UCSD-AML1 (cell line): ENCODE measurements around the gene PALD1.
"Not testable (repeated sequence)": the region's sequence is repeated elsewhere in the genome, so short reads cannot be mapped to it uniquely, and the experiment has no call there.

ENCODE experiments used
- DNase-seq: peaks from one replicate; lab custom pipeline; 2025; ENCODE audit not compliant: unreplicated experiment; lab: John Stamatoyannopoulos, UW

PALD1 gene

DNA sequence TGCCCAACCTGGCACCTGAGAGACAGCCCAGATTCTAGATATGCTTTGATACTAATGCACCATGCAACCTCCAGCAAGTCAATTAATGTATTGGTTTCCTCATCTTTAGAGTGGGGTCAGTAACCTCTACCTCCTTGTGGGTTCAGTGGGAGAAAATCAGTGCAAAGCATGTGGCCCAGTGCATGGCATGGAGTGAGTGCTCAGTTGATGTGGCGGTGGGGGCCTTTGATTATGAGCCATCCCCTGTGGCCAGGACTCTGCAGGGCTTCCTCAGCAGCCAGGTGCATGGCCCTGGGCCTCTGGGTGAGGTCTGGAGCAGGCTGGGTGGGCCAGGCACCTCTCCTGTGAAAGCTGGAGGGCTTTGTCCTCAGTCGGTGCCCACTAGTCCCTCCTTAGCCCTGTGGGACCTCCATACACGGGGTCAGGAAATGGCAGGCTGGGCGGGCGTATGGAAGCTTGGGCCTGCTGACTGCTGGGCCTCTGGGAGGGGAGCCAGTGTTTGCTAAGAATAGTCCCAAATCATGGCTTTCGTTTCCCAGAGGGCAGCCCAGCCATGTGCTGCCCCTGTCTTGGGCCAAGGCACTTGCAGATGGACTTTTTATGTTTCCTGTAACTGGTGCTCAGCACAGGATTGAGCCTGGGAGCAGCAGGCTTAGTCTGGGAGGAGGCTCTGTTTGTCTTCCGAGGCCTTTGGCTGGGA, 3.4 kb downstream of the PALD1 start:
- DNase-seq, result no peak

DNA sequence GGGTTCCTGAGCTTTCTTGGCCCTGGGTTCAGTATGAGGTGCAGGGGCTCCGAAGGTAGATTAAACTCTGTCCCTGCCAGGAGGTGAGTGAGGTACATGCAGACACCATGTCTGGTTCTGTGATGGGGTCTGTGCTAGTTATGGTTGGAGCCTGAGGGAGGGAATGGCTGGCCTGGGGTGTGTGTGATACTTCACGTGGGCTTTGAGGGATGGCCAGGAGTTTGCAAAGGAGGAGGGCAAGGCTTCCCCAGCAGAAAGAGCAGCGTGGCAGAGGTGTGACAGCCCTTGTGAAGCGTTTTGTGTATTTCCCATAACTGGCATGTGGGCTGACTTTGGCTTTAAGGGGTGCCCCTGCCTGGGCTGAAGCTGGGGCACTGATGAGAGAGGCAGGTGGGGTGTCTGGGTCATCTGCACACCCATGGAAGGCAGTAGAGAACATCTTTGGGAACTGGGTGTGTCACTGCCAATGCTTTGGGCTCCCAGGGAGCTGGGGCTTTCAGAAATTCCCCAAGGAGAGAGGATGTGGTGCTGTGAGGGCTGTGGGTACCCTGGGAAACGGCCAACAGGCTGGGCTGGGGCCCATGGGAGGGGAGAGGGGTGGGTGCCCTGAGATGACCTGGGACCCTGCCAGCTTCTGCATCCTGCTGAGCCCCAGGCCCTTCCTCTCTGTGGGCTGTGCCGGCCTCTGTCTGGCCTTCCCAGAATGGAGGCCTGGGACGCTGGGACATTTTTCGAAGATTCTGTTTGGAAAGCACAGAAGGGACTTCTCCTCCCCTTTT, 4.6 kb downstream of the PALD1 start:
- DNase-seq, result no peak

- not testable (repeated sequence) for DNase-seq
Measured at GRCh38 chr10:70483872-70484271, 5.3 kb downstream of the PALD1 start.

- DNase-seq, result no peak
Measured at GRCh38 chr10:70487824-70488223, 9.3 kb downstream of the PALD1 start.

- DNase-seq, result no peak
Measured at GRCh38 chr10:70490142-70490541, 11.6 kb downstream of the PALD1 start.

GRCh38 chr10:70491614-70492013, 13.0 kb downstream of the PALD1 start:
- DNase-seq, result no peak

DNA sequence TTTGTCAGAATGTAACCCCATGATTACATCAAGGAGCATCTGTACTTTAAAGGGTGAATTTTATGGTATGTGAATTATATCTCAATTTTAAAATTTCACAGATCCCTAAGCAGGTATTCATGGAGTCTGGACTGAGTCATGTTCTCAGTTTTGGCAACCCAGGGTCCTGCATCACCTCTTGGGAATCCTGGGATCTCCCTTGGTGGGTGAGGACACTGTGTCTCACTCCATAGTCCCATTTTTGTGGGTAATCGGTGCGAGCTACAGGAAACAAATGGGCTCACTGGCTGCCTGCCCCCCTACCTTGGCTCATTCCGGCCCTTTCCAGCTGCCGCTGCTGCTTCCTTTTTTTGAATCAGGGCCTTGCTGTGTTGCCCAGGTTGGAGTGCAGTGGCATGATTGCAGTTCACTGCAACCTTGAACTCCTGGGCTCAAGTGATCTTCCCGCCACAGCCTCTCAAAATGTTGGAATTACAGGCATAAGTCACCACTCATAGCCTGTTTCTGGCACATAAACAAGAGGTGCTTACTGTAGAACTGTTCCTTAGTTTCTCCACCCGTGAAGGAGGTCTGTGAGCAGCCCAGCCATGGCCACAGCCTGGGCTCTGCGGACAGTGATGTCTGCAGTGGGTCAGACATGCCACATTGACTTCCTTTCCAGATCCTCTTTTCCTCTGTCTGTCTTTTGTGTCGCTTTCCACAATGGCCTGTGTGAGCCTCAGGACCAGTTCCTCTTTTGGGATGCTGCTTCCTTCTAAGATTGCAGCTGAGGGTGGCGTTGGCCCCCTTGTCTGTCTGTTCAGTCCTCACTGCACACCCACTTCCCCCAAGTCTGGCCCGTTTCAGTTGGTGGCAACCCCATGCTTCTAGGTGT, 14.5 kb downstream of the PALD1 start:
- peak; percentile 59 for DNase-seq

- DNase-seq, result peak; percentile 63
Measured at GRCh38 chr10:70493660-70494234, 15.2 kb downstream of the PALD1 start.

GRCh38 chr10:70494536-70494935, 16.0 kb downstream of the PALD1 start:
- DNase-seq, result peak; percentile 43

DNA sequence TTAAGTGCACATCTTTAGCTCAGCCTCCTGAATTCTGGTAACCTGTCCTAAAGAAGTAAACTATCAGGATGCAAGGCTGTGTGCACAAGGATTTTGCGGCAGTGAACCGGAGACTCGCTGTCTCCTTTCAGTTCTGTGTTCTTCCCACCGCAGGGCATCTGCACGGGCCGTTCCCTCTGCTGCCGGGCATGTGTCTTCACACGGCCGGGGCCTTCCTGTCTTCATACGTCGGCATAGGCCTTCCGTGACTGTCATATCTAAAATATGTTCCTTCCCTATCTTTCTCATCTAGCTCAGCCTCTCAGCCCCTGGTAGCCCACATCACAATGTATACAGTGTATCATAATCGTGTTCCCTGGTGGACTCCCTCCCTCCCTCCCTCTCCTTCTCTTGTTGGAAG, 16.4 kb downstream of the PALD1 start:
- peak; percentile 40 for DNase-seq

DNA sequence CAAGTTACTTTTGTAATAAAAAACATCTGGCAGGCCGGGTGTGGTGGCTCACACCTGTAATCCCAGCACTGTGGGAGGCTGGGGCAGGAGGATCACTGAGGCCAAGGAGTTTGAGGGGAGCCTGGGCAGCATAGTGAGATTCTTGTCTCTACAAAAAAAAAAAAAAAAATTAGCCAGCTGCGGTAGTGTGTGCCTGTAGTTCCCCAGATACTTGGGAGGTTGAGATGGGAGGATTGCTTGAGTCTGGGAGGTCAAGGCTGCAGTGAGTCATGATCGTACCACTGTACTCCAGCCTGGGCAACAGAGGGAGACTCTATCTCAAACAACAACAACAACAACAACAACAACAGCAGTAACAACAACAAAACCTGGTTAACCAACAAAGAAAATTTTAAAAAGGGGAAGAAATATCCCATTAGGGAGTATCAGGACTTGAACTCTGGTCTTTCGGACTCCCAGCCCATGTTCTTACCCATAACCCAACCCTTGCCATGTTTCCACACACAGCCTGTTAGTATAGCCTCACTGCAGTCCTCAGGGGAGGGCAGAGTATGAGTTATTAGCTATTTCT, 17.2 kb downstream of the PALD1 start:
- no peak for DNase-seq

DNA sequence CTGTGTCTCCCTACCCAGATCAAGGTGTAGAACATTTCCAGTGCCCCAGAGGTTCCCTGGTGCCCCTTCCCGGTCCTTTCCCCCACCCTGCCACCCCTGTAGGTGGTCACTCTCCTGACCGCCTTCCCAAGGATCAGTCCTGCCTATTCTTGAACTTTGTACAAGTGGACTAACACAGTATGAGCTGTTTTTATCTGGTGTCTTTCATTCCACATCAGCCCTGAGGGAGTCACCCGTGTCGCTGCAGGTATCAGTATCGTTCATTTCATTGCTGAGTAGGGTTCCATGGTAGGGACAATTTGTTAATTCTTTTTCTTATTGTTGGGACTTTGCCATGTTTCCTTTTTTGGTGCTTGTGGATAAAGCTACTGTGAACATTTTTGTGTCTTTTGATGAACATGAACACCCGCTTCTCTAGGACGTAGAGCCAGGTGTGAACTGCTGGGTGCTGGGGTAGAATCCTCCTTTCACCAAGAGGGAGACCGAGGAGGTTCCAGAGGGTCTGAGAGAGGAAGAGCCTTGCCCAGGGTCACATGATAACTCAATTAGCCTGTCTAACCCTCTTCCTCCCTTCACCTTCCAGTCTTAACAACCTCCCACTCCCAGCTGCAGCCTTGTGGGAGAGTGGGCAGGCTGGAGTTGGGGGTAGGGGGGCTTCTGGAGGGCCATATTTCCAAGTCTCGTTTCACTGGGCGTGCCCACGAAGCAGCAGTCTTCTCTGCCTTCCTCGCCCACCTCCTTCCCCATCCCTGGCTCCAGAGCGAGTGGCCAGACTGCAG, 18.0 kb downstream of the PALD1 start:
- DNase-seq, result no peak

GRCh38 chr10:70497120-70497545, 18.6 kb downstream of the PALD1 start:
- no peak for DNase-seq

DNA sequence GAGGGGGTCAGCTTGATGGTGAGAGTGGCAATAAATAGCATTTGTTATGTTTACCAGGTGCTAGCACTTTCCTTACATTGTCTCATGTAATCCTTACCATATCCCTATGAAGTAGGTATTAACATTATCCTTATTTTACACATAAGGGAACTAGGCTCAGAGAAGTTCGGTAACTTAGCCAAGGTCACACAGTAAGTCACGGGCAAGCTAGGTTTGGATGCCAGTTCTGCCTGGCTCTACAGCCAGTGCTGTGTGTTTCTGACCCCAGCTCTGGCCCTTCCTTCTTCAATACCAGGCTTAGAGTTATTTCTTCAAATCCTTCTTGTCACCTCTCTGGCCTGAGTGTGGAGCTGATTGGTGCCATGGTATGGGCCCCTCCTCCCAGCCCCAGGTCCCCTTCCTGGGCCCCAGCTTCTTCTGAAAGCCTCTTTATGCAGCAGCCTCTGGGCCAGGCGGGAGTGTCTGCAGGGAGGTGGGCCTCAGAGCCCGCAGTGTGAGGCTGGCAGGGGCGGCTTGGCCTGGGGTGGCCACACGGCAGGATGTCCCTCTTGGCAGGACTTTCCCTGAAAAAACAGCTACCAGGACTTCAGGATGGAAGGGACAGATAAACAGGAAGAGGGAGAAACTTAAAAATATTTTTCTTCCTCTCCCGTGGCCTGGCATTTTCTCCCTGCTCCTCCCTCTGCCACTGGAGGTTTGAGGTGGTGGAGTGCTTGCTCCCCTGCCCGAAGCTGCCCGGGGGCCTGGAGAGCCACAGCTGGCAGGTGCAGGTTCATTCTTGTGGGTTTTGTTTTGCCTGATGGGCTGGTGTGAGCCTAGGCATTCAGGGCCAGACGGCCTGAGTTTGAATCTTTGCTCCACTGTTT, 20.6 kb downstream of the PALD1 start:
- DNase-seq, result no peak

GRCh38 chr10:70499836-70500167, 21.2 kb downstream of the PALD1 start:
- no peak for DNase-seq

- DNase-seq, result no peak
Measured at GRCh38 chr10:70500368-70500767, 21.8 kb downstream of the PALD1 start.

DNA sequence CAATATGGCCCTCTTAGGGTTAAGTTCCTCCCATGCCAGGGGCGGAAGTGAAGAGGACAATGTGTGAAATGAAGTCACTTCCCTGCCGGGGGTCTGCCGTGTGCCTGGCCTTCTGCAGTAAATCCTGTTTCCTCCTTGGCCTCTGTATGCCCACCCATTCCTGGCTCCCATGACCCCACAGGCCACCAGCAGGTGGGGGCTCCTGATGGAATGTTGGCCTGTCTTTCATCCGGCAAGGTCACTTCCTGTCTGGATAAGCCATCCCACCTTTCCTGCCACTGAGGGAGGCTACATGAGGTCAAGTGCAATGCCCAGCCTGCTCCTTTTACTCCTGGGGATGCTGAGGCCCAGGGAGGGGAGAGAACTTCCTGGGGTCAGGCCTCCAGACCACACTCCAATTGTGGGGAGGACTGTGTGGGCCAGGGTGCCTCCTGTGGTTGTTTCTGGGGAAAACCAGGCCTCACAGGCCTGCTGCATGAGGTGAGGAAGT, 22.3 kb downstream of the PALD1 start:
- peak; percentile 72 for DNase-seq

GRCh38 chr10:70502406-70502805, 23.8 kb downstream of the PALD1 start:
- no peak for DNase-seq

DNA sequence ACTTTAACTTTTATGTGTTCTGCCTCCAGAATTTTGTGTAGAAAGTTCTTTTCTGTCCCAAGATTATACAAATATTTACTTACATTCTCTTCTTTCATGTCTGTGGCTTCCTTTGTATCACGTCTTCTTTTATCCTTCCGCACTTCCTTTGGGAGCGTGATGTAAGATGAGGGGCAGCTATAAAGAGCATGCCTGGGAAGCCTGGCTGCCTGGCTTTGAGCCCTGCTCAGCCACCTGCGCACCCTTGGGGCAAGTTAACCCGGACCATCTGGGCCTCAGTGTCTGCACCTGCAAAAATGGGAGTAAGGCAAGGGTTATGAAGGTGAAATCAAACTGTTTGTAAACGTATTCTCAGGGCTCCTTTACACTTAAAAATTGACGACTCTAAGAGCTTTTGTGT, 25.2 kb downstream of the PALD1 start:
- no peak for DNase-seq
